Measurements from ENCODE around the gene NCOA4. TPM values are rescaled to one million over a fixed set of nuclear protein-coding genes. Genes with fewer than 3 reads are reported as not detected.
"Not testable (repeated sequence)": the region's sequence is repeated elsewhere in the genome, so short reads cannot be mapped to it uniquely, and the experiment has no call there.

The NCOA4 gene
- total RNA-seq, 6 experiments from 2014 or later = 130 to 224 (median 201) TPM

DNA sequence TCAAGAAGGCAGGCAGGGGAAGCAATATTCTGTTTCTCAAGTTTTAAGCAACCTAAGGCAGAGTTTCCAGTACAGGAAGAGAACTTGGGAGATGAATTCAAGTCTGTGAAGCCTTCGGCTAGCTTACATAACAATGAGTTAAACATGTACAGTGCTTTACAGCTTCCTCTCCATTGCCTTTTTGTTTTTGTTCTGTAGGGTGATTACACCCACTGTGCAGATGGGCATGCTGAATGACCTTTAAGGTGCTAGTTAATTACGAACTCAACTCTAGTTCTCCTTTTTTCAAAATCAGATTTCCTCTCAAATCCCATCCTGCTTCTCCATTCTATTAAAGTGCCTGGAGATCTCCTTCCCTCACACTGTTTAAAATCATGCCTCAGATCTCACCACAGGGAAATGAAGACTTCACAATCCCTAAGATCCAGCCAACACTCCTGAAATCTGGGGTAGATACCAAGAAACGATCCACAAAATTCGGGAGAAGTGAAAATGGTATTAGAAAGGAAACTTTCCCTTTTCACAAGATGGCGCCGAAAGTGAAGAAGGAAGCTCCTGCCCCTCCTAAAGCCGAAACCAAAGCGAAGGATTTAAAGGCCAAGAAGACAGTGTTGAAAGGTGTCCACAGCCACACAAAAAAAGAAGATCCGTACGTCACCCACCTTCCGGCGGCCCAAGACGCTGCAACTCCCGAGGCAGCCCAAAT is 32.5 kb upstream of the NCOA4 start:
- H3K27ac ChIP-seq = no peak overlapping the region
- DNase-seq (peak in 1 of 3 donors; percentile 27), ATAC-seq (no peak)
- WGBS (ENCODE audit: insufficient coverage, low coverage, low lambda C conversion rate, missing lambda C conversion rate) = 92% methylated on average over 12 of the region's 14 CpGs
- intact Hi-C loops (cut with DNase I) = no loop called here
- no peaks in the 10 kb centered on the region for H3K9me3 ChIP-seq
- no peak overlapping the region for H3K4me3 ChIP-seq
- no peaks in the 10 kb centered on the region for H3K4me1 ChIP-seq
- no peak for TF ChIP-seq POLR2A (IDR thresholded peaks at IDR 0.05)
- TF ChIP-seq, protein P1, sequence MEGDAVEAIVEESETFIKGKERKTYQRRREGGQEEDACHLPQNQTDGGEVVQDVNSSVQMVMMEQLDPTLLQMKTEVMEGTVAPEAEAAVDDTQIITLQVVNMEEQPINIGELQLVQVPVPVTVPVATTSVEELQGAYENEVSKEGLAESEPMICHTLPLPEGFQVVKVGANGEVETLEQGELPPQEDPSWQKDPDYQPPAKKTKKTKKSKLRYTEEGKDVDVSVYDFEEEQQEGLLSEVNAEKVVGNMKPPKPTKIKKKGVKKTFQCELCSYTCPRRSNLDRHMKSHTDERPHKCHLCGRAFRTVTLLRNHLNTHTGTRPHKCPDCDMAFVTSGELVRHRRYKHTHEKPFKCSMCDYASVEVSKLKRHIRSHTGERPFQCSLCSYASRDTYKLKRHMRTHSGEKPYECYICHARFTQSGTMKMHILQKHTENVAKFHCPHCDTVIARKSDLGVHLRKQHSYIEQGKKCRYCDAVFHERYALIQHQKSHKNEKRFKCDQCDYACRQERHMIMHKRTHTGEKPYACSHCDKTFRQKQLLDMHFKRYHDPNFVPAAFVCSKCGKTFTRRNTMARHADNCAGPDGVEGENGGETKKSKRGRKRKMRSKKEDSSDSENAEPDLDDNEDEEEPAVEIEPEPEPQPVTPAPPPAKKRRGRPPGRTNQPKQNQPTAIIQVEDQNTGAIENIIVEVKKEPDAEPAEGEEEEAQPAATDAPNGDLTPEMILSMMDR (IDR thresholded peaks at IDR 0.05) = no peak
- no peaks in the 10 kb centered on the region for H3K36me3 ChIP-seq
- no peaks in the 10 kb centered on the region for H3K27me3 ChIP-seq

DNA sequence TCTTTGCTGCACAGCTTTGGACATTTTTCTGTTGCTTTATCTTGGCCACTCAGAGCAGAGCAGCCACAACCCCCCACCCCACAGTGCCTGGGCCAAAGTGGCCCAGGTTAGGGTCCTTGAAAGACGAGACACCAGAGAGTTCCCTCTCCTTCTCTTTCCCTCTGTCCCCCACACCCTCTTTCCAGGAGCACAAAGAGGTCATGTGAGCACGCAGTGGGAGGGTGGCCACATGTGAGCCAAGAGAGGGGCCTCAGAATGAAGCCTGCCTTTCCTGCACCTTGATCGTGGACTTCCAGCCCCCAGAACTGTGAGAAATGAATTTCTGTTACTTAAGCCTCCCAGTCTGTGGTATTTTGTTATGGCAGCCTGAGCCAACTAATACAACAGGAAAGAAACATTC is 30.3 kb upstream of the NCOA4 start:
- H3K9me3 ChIP-seq = no peaks in the 10 kb centered on the region
- 69% methylated on average over 2 of the region's 3 CpGs for WGBS (ENCODE audit: insufficient coverage, low coverage, low lambda C conversion rate, missing lambda C conversion rate)
- intact Hi-C loops (cut with DNase I) = no loop called here

DNA sequence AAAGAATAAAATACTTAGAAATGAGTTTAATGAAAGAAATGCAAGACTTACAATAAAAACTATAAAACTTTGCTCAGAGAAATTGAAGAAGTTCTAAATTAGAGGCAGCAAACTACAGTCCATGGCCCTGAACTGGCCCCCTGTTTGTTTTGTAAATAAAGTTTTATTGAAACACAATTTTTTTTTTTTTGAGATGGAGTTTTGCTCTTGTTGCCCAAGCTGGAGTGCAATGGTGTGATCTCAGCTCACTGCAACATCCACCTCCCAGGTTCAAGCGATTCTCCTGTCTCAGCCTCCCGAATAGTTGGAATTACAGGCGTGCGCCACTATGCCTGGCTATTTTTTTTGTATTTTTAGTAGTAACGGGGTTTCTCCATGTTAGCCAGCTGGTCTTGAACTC is 27.5 kb upstream of the NCOA4 start:
- H3K36me3 ChIP-seq; ATAC-seq; H3K9me3 ChIP-seq; H3K4me1 ChIP-seq; intact Hi-C loops (cut with DNase I); H3K4me3 ChIP-seq; H3K27ac ChIP-seq; H3K27me3 ChIP-seq: not testable (repeated sequence)
- DNase-seq = peak in 1 of 3 donors; percentile 7
- 91% methylated on average over 5 of the region's 5 CpGs for WGBS (ENCODE audit: insufficient coverage, low coverage, low lambda C conversion rate, missing lambda C conversion rate)

More for the DNA sequence above, 30.3 kb upstream of the NCOA4 start:
- DNase-seq (peak in 1 of 3 donors; percentile 24), ATAC-seq (no peak)
- no peaks in the 10 kb centered on the region for H3K27me3 ChIP-seq
- H3K4me1 ChIP-seq = no peaks in the 10 kb centered on the region
- TF ChIP-seq, protein P1 (IDR thresholded peaks at IDR 0.05) = no peak
- no peak for TF ChIP-seq POLR2A (IDR thresholded peaks at IDR 0.05)
- no peak overlapping the region for H3K4me3 ChIP-seq
- no peak overlapping the region for H3K27ac ChIP-seq
- no peaks in the 10 kb centered on the region for H3K36me3 ChIP-seq

DNA sequence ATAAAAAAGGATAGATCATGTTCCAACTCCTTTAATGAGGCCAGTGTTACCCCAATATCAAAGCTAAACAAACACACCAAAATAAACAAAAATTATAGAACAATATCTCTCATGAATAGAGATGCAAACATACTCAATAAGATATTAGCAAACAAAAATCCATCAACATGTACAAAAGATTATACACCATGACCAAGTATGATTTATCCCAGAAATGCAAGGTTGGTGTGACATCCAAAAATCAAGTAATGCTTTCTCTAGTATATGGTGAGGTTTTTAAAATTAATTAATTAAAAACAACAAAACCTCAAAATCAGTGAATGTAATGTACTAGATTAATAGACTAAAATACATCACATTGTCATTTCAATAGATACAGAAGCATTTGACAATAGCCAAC is 26.6 kb upstream of the NCOA4 start:
- Histone ChIP-seq H3K9me3 (no peaks in the 10 kb centered on the region), H3K27me3 (no peaks in the 10 kb centered on the region), H3K36me3 (no peaks in the 10 kb centered on the region), H3K4me3 (no peak overlapping the region), H3K27ac (no peak overlapping the region), H3K4me1 (no peaks in the 10 kb centered on the region)
- DNase-seq (no peak), ATAC-seq (no peak)
- intact Hi-C loops (cut with DNase I) = no loop called here
- TF ChIP-seq, protein P1 (IDR thresholded peaks at IDR 0.05) = no peak
- TF ChIP-seq POLR2A (IDR thresholded peaks at IDR 0.05) = no peak

DNA sequence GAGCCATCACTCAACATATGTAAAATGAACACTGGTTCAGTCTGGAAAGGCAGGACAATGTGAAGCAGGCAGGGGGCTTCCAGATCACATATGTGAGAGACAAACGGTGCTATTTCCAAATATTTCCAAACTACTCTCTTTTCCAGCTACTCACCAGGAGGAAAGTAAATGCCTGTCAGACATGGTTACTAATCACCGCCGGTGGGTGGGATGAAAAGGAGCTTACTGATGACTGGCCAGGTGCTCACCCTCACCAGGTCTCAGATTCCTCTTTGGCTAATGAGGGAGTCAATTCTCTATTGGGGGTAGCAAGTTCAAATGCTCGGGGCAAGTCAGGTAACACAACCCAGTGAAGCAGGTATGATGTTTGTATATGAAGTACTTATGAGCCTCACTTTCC is 25.3 kb upstream of the NCOA4 start:
- no peaks in the 10 kb centered on the region for H3K4me1 ChIP-seq
- no peak overlapping the region for H3K4me3 ChIP-seq
- DNase-seq (no peak), ATAC-seq (no peak)
- WGBS (ENCODE audit: insufficient coverage, low coverage, low lambda C conversion rate, missing lambda C conversion rate) = 83% methylated on average over 2 of the region's 4 CpGs
- no peaks in the 10 kb centered on the region for H3K27me3 ChIP-seq
- intact Hi-C loops (cut with DNase I) = no loop called here
- no peak overlapping the region for H3K27ac ChIP-seq
- H3K9me3 ChIP-seq = no peaks in the 10 kb centered on the region
- H3K36me3 ChIP-seq = no peaks in the 10 kb centered on the region
- TF ChIP-seq, protein P1 (IDR thresholded peaks at IDR 0.05) = no peak
- no peak for TF ChIP-seq POLR2A (IDR thresholded peaks at IDR 0.05)

Measured in right lobe of liver (tissue), 6 donors.